ENCODE measurements around the gene GMDS. TPM values are rescaled to one million over a fixed set of nuclear protein-coding genes. Genes with fewer than 3 reads are reported as not detected.

GMDS gene
- total and polyA plus RNA-seq, 2 of the 13 experiments (the other 11 are each of a cell fraction or from before 2014, with no cell fraction given), result 64.4 to 112 TPM

GRCh38 chr6:2078888-2079287, 166.5 kb downstream of the GMDS start:
- TF ChIP-seq PRPF4 (IDR thresholded peaks at IDR 0.05; ENCODE audit: low read depth, low read length, poor library complexity, severe bottlenecking) (no peak), RAD51 (IDR thresholded peaks at IDR 0.05; ENCODE audit: borderline replicate concordance) (no peak), ZNF383 (CRISPR knock-in tag; IDR thresholded peaks at IDR 0.05; ENCODE audit: borderline replicate concordance) (no peak), ZNF232 (CRISPR knock-in tag; IDR thresholded peaks at IDR 0.05; ENCODE audit: borderline replicate concordance) (no peak), PHB2 (IDR thresholded peaks at IDR 0.05; ENCODE audit: partially characterized antibody) (no peak), HINFP (CRISPR knock-in tag; IDR thresholded peaks at IDR 0.05; ENCODE audit: low read depth) (no peak), IKZF1 (IDR thresholded peaks at IDR 0.05) (no peak), IRF1 (CRISPR knock-in tag; IDR thresholded peaks at IDR 0.05; ENCODE audit: low read depth) (no peak), REXO4 (CRISPR knock-in tag; IDR thresholded peaks at IDR 0.05; ENCODE audit: borderline replicate concordance) (no peak), MLLT10 (CRISPR knock-in tag; IDR thresholded peaks at IDR 0.05) (no peak), ZNF556 (CRISPR knock-in tag; IDR thresholded peaks at IDR 0.05; ENCODE audit: borderline replicate concordance) (no peak)
- TF ChIP-seq, protein P1, sequence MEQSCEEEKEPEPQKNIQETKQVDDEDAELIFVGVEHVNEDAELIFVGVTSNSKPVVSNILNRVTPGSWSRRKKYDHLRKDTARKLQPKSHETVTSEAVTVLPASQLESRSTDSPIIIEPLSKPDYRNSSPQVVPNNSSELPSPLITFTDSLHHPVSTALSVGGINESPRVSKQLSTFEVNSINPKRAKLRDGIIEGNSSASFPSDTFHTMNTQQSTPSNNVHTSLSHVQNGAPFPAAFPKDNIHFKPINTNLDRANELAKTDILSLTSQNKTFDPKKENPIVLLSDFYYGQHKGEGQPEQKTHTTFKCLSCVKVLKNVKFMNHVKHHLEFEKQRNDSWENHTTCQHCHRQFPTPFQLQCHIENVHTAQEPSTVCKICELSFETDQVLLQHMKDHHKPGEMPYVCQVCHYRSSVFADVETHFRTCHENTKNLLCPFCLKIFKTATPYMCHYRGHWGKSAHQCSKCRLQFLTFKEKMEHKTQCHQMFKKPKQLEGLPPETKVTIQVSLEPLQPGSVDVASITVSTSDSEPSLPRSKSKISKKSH (CRISPR knock-in tag; IDR thresholded peaks at IDR 0.05; ENCODE audit: borderline replicate concordance), result no peak
- TF ChIP-seq, protein P2, sequence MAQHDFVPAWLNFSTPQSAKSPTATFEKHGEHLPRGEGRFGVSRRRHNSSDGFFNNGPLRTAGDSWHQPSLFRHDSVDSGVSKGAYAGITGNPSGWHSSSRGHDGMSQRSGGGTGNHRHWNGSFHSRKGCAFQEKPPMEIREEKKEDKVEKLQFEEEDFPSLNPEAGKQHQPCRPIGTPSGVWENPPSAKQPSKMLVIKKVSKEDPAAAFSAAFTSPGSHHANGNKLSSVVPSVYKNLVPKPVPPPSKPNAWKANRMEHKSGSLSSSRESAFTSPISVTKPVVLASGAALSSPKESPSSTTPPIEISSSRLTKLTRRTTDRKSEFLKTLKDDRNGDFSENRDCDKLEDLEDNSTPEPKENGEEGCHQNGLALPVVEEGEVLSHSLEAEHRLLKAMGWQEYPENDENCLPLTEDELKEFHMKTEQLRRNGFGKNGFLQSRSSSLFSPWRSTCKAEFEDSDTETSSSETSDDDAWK (CRISPR knock-in tag; IDR thresholded peaks at IDR 0.05), result no peak
- TF ChIP-seq, protein P3, sequence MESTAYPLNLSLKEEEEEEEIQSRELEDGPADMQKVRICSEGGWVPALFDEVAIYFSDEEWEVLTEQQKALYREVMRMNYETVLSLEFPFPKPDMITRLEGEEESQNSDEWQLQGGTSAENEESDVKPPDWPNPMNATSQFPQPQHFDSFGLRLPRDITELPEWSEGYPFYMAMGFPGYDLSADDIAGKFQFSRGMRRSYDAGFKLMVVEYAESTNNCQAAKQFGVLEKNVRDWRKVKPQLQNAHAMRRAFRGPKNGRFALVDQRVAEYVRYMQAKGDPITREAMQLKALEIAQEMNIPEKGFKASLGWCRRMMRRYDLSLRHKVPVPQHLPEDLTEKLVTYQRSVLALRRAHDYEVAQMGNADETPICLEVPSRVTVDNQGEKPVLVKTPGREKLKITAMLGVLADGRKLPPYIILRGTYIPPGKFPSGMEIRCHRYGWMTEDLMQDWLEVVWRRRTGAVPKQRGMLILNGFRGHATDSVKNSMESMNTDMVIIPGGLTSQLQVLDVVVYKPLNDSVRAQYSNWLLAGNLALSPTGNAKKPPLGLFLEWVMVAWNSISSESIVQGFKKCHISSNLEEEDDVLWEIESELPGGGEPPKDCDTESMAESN (CRISPR knock-in tag; conservative IDR thresholded peaks at IDR 0.05), result no peak
- TF ChIP-seq, protein P4, sequence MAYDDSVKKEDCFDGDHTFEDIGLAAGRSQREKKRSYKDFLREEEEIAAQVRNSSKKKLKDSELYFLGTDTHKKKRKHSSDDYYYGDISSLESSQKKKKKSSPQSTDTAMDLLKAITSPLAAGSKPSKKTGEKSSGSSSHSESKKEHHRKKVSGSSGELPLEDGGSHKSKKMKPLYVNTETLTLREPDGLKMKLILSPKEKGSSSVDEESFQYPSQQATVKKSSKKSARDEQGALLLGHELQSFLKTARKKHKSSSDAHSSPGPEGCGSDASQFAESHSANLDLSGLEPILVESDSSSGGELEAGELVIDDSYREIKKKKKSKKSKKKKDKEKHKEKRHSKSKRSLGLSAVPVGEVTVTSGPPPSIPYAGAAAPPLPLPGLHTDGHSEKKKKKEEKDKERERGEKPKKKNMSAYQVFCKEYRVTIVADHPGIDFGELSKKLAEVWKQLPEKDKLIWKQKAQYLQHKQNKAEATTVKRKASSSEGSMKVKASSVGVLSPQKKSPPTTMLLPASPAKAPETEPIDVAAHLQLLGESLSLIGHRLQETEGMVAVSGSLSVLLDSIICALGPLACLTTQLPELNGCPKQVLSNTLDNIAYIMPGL (CRISPR knock-in tag; IDR thresholded peaks at IDR 0.05; ENCODE audit: borderline replicate concordance in 1 of 2, low read depth in 1 of 2), result no peak
- no TSS peak for BruUV-seq (replicated peaks)
- Histone ChIP-seq H3K4me3 (replicated peaks in 1 of 3; ENCODE audit: insufficient read depth in 1 of 3, low read depth in 2 of 3, low read length in 3 of 3) (no peak overlapping the region), H3K4me1 (ENCODE audit: insufficient read depth, low read length) (no peaks in the 10 kb centered on the region), H3K27ac (ENCODE audit: extremely low read length, insufficient read depth, low read length) (no peak overlapping the region), H3K9ac (ENCODE audit: insufficient read depth, low read depth, low read length) (no peak overlapping the region), H3K9me3 (ENCODE audit: low read length) (no peaks in the 10 kb centered on the region), H4K20me1 (ENCODE audit: insufficient read depth, low read length) (peaks cover 6% of the 10 kb centered on the region; the same call in 1 of the 2 replicates), H3K27me3 (ENCODE audit: control insufficient read depth in 1 of 2, insufficient read depth in 2 of 2, low read length in 2 of 2) (no peaks in the 10 kb centered on the region), H3K79me2 (ENCODE audit: insufficient read depth, low read length) (peaks cover 8% of the 10 kb centered on the region), H3K4me2 (ENCODE audit: low read depth, low read length) (no peak overlapping the region), H3K36me3 (replicated peaks in 1 of 2; ENCODE audit: control insufficient read depth in 1 of 2, insufficient read depth in 2 of 2, low read length in 2 of 2) (peaks cover 5 to 7% of the 10 kb centered on the region in 2 experiments), H2AFZ (ENCODE audit: low read length) (no peak overlapping the region)
- FAIRE-seq (no peak), ATAC-seq (no peak), DNase-seq (ENCODE audit: low spot score) (no peak)
- in situ Hi-C loops (cut with HindIII; ENCODE audit: extremely low pct_ligation_motif_present, low pct_unique_long_range_greater_than_20kb) (no loop called here), intact Hi-C loops (cut with micrococcal nuclease; ENCODE audit: unreplicated experiment) (no loop called here)
- 83% methylated on average over 1 of the region's 1 CpG for WGBS (ENCODE audit: low lambda C conversion rate)
- POLR2A ChIA-PET, result no interaction called here
- CTCF ChIA-PET (ENCODE audit: low intra/inter-chr PET ratio, low total read pairs), result no interaction called here
